ENCODE data around the gene LEKR1. TPM values are rescaled to one million over a fixed set of nuclear protein-coding genes. Genes with fewer than 3 reads are reported as not detected.
"Not testable (repeated sequence)": the region's sequence is repeated elsewhere in the genome, so short reads cannot be mapped to it uniquely, and the experiment has no call there.

Gene LEKR1
- total and polyA plus RNA-seq, 11 donors = 0.22 to 1.8 (median 0.89) TPM; not detected in 1

GRCh38 chr3:156867174-156867573 lies 41.0 kb downstream of the LEKR1 start:
- no peak for ATAC-seq
- intact Hi-C loops (cut with DNase I) = no loop called here
- H3K9me3 ChIP-seq = peaks cover 0 to 7% (median 0%) of the 10 kb centered on the region in 12 donors
- DNase-seq = no peak
- no peaks in the 10 kb centered on the region for H3K36me3 ChIP-seq
- WGBS, 4 donors = 75 to 84% (median 79%) methylated on average over 1 of the region's 1 CpG
- TF ChIP-seq CTCF (IDR thresholded peaks at IDR 0.05) (no peak), POLR2A (IDR thresholded peaks at IDR 0.05) (no peak)
- no peak overlapping the region for H3K27ac ChIP-seq
- no peaks in the 10 kb centered on the region for H3K27me3 ChIP-seq
- no peak overlapping the region for H3K4me3 ChIP-seq
- H3K4me1 ChIP-seq = no peaks in the 10 kb centered on the region

GRCh38 chr3:156867920-156868319 lies 41.8 kb downstream of the LEKR1 start:
- Histone ChIP-seq H3K36me3 (no peaks in the 10 kb centered on the region), H3K27me3 (no peaks in the 10 kb centered on the region), H3K4me3 (no peak overlapping the region), H3K9me3 (peaks cover 0 to 15% (median 0%) of the 10 kb centered on the region in 12 donors), H3K27ac (no peak overlapping the region), H3K4me1 (no peaks in the 10 kb centered on the region)
- no peak for ATAC-seq
- WGBS, 4 donors = 84 to 92% (median 85%) methylated on average over 3 of the region's 3 CpGs
- DNase-seq = no peak
- intact Hi-C loops (cut with DNase I) = no loop called here
- TF ChIP-seq POLR2A (IDR thresholded peaks at IDR 0.05) = no peak
- no peak for TF ChIP-seq CTCF (IDR thresholded peaks at IDR 0.05)

GRCh38 chr3:156873906-156874305 lies 47.8 kb downstream of the LEKR1 start:
- intact Hi-C loops (cut with DNase I) = no loop called here
- Histone ChIP-seq H3K4me3 (no peak overlapping the region), H3K27me3 (no peaks in the 10 kb centered on the region), H3K9me3 (peaks cover 0 to 65% (median 27%) of the 10 kb centered on the region in 12 donors), H3K36me3 (no peaks in the 10 kb centered on the region), H3K4me1 (no peaks in the 10 kb centered on the region), H3K27ac (no peak overlapping the region)
- no peak for TF ChIP-seq CTCF (IDR thresholded peaks at IDR 0.05)
- no peak for TF ChIP-seq POLR2A (IDR thresholded peaks at IDR 0.05)
- no peak for ATAC-seq
- DNase-seq = no peak
- WGBS, 4 donors = 64 to 86% (median 81%) methylated on average over 1 of the region's 1 CpG

GRCh38 chr3:156879491-156879890 lies 53.3 kb downstream of the LEKR1 start:
- H3K36me3 ChIP-seq; H3K4me3 ChIP-seq; ATAC-seq; H3K27ac ChIP-seq; intact Hi-C loops (cut with DNase I); DNase-seq; H3K4me1 ChIP-seq; H3K27me3 ChIP-seq: not testable (repeated sequence)
- 81 to 94% (median 89%) methylated on average over 3 of the region's 3 CpGs for WGBS, 4 donors
- peaks cover 0 to 59% (median 21%) of the 10 kb centered on the region in 12 donors for H3K9me3 ChIP-seq

GRCh38 chr3:156885761-156886160 lies 59.6 kb downstream of the LEKR1 start:
- Histone ChIP-seq H3K27ac (no peak overlapping the region), H3K27me3 (no peaks in the 10 kb centered on the region), H3K36me3 (no peaks in the 10 kb centered on the region), H3K4me3 (no peak overlapping the region), H3K9me3 (peaks cover 0 to 22% (median 4%) of the 10 kb centered on the region in 12 donors), H3K4me1 (no peaks in the 10 kb centered on the region)
- ATAC-seq (no peak), DNase-seq (no peak)
- intact Hi-C loops (cut with DNase I) = no loop called here
- TF ChIP-seq CTCF (IDR thresholded peaks at IDR 0.05) (no peak), POLR2A (IDR thresholded peaks at IDR 0.05) (no peak)
- WGBS, 4 donors = 76 to 90% (median 82%) methylated on average over 1 of the region's 1 CpG
